SJCRH30 (cell line): ENCODE data around the gene OR10H3. TPM values are rescaled to one million over a fixed set of nuclear protein-coding genes. Genes with fewer than 3 reads are reported as not detected.
"Not testable (repeated sequence)": the region's sequence is repeated elsewhere in the genome, so short reads cannot be mapped to it uniquely, and the experiment has no call there.

Experiments
- DNase-seq, 2 experiments: peaks; one replicate each; pipeline ENCODE4 v3.0.0-alpha.2; 2015 to 2020
- H3K27ac ChIP-seq: fragments of 250-450 bp; sonication (Bioruptor Pico); 2 replicates; pipeline ENCODE4 v1.5.1; 2020; ENCODE audit warnings: mild to moderate bottlenecking, moderate library complexity
- H3K27me3 ChIP-seq: fragments of 250-450 bp; sonication (Bioruptor Pico); 2 replicates; pipeline ENCODE4 v1.5.1; 2020; ENCODE audit warnings: mild to moderate bottlenecking, moderate library complexity
- H3K36me3 ChIP-seq: fragments of 250-450 bp; sonication (Bioruptor Pico); 2 replicates; pipeline ENCODE4 v1.5.1; 2020; ENCODE audit warnings: mild to moderate bottlenecking, moderate library complexity
- H3K4me1 ChIP-seq: fragments of 250-450 bp; sonication (Bioruptor Pico); 2 replicates; pipeline ENCODE4 v1.5.1; 2020; ENCODE audit warnings: mild to moderate bottlenecking, moderate library complexity
- H3K4me3 ChIP-seq: fragments of 250-450 bp; sonication (Bioruptor Pico); 2 replicates; pipeline ENCODE4 v1.5.1; 2020; ENCODE audit warnings: mild to moderate bottlenecking, moderate library complexity
- H3K9me3 ChIP-seq: fragments of 250-450 bp; sonication (Bioruptor Pico); replicated peaks from 2 replicates; pipeline ENCODE4 v1.5.1; 2020; ENCODE audit warnings: mild to moderate bottlenecking, moderate library complexity
- total RNA-seq: library from RNA; depleted of rRNA; stranded (reverse); fragments of >200 nt; shearing (Covaris generic); gene quantifications from 2 replicates; pipeline ENCODE4 v1.2.3, GENCODE V29; 2014

OR10H3 gene
- total RNA-seq, 1 experiment from 2014 or later, result not detected

GRCh38 chr19:15758379-15758778 lies 20.6 kb downstream of the OR10H3 start:
- no peak overlapping the region for H3K4me3 ChIP-seq
- H3K9me3 ChIP-seq, result no peaks in the 10 kb centered on the region
- no peak overlapping the region for H3K27ac ChIP-seq
- H3K4me1 ChIP-seq, result no peaks in the 10 kb centered on the region
- no peaks in the 10 kb centered on the region for H3K36me3 ChIP-seq
- H3K27me3 ChIP-seq, result no peaks in the 10 kb centered on the region
- DNase-seq, result no peak

DNA sequence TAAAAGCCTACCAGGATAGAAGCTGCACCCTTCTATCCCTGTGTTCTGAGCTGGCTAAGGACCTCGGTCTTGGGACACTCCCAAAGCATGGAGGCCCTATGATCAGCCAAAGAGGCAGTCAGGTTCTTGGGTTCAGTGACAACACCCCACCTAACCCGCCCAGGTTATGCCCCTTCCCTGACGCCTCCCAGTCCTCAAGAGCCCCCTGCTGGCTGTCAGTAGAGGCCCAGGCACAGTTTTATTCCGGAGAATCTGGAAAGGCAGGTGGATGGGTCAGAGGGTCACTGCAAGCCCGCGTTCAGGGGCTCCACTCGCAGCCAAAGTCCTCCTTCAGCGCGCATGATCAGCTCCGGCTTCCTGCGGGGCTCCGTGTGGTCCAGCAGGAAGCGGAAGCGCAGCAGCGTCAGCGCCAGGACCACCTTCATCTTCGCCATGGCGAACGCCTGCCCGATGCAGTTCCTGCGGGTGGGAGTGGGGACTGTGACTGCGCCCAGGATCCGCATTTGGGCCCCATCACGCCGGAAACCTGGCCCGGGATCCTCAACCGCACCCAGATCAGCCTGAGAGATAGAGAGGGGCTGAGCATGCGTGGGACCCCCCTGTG lies 22.3 kb downstream of the OR10H3 start:
- DNase-seq, result peak in 1 of 2 experiments; percentile 21
- Histone ChIP-seq H3K4me3 (no peak overlapping the region), H3K4me1 (no peaks in the 10 kb centered on the region), H3K27ac (no peak overlapping the region), H3K9me3 (no peaks in the 10 kb centered on the region), H3K27me3 (no peaks in the 10 kb centered on the region), H3K36me3 (no peaks in the 10 kb centered on the region)

DNA sequence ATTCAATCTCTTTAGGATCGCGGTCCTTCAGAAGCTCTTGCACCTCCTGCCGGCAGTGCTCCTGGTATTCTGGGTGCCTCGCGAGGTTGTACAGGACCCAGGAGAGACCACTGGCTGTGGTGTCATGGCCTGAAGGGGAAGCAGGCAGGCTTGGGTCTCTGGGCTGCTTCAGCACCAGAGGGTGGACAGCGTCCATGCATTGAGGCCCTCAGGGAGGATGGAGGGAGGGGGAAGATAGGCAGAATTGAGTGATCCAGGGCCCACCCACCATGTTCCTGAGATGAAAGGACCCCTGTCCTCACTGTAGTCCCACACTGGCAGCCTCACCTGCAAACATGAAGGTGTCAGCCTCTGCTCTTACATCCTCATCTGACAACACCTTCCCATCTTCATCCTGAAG lies 31.8 kb downstream of the OR10H3 start:
- Histone ChIP-seq H3K4me3 (no peak overlapping the region), H3K4me1 (no peaks in the 10 kb centered on the region), H3K27me3 (no peaks in the 10 kb centered on the region), H3K36me3 (no peaks in the 10 kb centered on the region), H3K9me3 (no peaks in the 10 kb centered on the region), H3K27ac (no peak overlapping the region)
- peak; percentile 22 to 43 for DNase-seq

GRCh38 chr19:15774159-15774558 lies 36.4 kb downstream of the OR10H3 start:
- H3K36me3 ChIP-seq, DNase-seq, H3K9me3 ChIP-seq, H3K4me3 ChIP-seq, H3K27me3 ChIP-seq, H3K27ac ChIP-seq, H3K4me1 ChIP-seq: not testable (repeated sequence)

GRCh38 chr19:15775249-15775648 lies 37.5 kb downstream of the OR10H3 start:
- Histone ChIP-seq H3K36me3 (no peaks in the 10 kb centered on the region), H3K4me1 (no peaks in the 10 kb centered on the region), H3K9me3 (no peaks in the 10 kb centered on the region), H3K4me3 (no peak overlapping the region), H3K27me3 (no peaks in the 10 kb centered on the region), H3K27ac (no peak overlapping the region)
- no peak for DNase-seq

DNA sequence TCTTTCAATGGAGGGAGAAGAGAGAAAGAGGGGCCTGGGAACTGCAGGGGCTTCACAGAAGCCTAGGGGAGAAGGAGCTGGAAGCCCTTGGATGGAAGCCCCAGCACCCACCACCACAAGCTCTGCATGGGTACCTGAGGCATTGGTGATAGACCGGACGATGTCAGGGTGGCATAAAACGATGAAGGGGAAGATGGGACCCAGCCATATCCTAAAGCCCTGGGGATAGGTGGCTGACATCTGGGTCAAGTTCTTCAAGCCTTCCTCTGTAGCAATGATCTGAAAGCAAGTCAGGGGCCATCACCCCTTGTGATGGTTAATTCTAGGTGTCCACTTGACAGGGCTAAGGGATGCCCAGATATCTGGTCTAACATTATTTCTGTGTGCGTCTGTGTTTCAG lies 38.5 kb downstream of the OR10H3 start:
- Histone ChIP-seq H3K36me3 (no peaks in the 10 kb centered on the region), H3K27me3 (no peaks in the 10 kb centered on the region), H3K4me1 (no peaks in the 10 kb centered on the region), H3K4me3 (no peak overlapping the region), H3K27ac (no peak overlapping the region), H3K9me3 (no peaks in the 10 kb centered on the region)
- DNase-seq, result no peak

DNA sequence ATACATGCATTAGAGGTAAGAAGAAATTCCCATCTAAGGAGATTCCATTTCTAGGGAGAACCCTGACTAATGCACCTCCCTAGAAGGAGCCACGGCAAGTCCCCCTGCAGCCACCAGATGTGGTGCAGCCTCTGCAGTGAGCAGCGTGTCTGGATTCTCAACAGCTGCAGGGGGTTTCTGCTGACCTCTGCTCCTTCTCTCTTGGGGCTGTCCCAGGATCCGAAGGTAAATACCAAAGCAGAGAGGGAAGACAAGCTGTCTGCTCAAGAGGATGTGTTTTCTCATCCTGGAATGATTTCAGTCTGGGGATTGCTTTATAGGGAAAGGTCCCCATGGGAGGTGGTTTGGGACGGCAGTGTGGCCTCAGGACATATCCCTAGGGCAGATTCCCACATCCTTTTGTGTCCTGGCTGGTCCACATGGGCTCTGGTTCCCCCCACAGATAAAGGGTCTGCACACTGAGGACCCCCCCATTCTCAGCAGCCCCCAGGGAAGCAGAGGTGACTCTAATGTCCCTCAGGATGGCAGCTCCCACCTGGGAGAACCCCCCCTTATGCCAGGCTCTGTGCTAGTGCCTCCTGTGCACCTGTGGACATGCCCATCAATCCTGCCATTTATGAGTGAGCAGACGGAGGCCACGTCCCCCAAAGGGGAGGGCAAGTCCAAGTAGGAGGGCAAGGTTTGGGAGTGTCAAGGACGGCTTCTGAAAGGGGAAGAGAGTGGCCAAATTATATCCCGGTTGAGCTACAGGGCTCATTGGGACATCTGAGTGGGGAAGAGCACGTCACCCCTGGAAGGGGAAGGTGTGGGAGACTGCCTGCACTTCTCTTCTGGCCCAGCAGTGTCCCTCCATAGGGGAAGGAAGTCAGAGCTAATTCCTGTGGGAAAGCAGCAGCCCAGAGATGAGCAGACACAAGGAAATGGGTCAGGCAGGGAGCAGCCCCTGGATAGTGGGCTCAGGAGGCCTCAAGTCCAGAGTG lies 39.5 kb downstream of the OR10H3 start:
- H3K27me3 ChIP-seq, result no peaks in the 10 kb centered on the region
- H3K9me3 ChIP-seq, result no peaks in the 10 kb centered on the region
- H3K27ac ChIP-seq, result no peak overlapping the region
- H3K4me3 ChIP-seq, result no peak overlapping the region
- no peaks in the 10 kb centered on the region for H3K4me1 ChIP-seq
- H3K36me3 ChIP-seq, result no peaks in the 10 kb centered on the region
- no peak for DNase-seq

- Histone ChIP-seq H3K27me3 (no peaks in the 10 kb centered on the region), H3K4me1 (no peaks in the 10 kb centered on the region), H3K27ac (no peak overlapping the region), H3K9me3 (no peaks in the 10 kb centered on the region), H3K4me3 (no peak overlapping the region), H3K36me3 (no peaks in the 10 kb centered on the region)
- peak; percentile 15 to 18 for DNase-seq
Measured at GRCh38 chr19:15779756-15780476, 42.1 kb downstream of the OR10H3 start.

DNA sequence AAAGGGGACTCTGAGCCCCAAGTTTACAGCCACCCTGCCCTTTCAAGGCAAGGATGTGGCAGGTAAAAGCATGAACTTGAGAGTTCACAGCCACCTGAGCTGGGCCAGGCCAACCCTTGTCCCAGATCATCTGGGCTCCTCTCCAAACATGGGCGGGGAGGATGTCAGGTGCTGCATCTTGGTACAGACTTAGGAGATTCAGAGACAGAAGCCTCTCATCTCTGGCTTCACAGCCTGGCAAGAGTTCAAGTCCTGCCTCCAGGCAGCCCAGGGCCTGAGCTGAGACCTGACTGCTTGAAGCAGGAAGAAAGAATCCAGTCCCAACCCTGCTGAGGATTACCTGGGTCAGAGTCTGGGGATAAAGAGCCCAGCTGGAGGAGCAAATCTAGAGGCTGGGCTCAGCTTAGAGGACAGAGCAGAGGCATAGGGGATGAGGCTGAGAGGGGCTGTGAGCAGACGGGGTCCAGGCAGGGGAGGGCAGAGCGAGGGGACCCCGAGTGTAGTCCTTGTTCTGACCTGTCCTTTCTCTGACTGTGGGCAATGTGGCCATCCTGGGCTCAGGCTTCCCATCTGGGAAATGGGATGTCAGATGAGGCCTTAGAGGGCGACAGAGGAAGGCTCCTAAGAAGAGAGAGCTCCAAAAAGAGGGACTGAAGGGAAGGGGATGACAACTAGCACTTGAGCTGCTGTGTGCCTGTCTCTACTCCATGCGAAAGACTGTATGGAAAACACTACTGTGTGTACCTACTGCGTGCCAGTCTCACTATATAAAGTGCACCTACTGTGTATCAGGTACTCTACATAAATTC lies 43.0 kb downstream of the OR10H3 start:
- H3K9me3 ChIP-seq, result no peaks in the 10 kb centered on the region
- no peak overlapping the region for H3K27ac ChIP-seq

GRCh38 chr19:15781661-15782060 lies 43.9 kb downstream of the OR10H3 start:
- no peaks in the 10 kb centered on the region for H3K4me1 ChIP-seq
- no peaks in the 10 kb centered on the region for H3K27me3 ChIP-seq
- no peak overlapping the region for H3K4me3 ChIP-seq
- no peaks in the 10 kb centered on the region for H3K9me3 ChIP-seq
- DNase-seq, result no peak
- H3K27ac ChIP-seq, result no peak overlapping the region
- no peaks in the 10 kb centered on the region for H3K36me3 ChIP-seq

More for the DNA sequence above, 43.0 kb downstream of the OR10H3 start:
- H3K27me3 ChIP-seq, result no peaks in the 10 kb centered on the region
- DNase-seq, result no peak
- H3K36me3 ChIP-seq, result no peaks in the 10 kb centered on the region
- no peaks in the 10 kb centered on the region for H3K4me1 ChIP-seq
- H3K4me3 ChIP-seq, result no peak overlapping the region

DNA sequence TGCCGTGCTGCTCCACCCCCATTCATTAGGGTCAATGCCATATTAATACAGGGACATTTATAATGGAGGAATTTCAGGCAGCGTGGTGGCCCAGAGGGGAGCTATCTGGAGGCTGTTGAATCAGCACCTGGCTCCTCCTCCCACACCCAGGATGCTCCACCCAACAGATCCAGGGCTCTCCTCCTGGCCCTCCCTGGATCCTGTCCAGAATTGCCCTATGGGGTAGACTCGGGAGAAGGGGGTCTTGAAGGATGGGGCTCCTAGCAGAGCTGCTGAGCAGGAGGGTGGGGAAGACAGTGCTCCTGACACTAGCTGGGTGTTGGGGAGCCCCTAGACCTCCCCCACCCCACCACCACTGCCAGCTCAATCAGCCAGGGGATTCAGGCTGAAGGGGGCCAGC lies 44.4 kb downstream of the OR10H3 start:
- Histone ChIP-seq H3K4me3 (no peak overlapping the region), H3K27me3 (no peaks in the 10 kb centered on the region), H3K36me3 (no peaks in the 10 kb centered on the region), H3K27ac (no peak overlapping the region), H3K9me3 (no peaks in the 10 kb centered on the region), H3K4me1 (no peaks in the 10 kb centered on the region)
- DNase-seq, result no peak

- DNase-seq, H3K27ac ChIP-seq, H3K27me3 ChIP-seq, H3K4me1 ChIP-seq, H3K9me3 ChIP-seq, H3K4me3 ChIP-seq, H3K36me3 ChIP-seq: not testable (repeated sequence)
Measured at GRCh38 chr19:15782896-15783295, 45.1 kb downstream of the OR10H3 start.

DNA sequence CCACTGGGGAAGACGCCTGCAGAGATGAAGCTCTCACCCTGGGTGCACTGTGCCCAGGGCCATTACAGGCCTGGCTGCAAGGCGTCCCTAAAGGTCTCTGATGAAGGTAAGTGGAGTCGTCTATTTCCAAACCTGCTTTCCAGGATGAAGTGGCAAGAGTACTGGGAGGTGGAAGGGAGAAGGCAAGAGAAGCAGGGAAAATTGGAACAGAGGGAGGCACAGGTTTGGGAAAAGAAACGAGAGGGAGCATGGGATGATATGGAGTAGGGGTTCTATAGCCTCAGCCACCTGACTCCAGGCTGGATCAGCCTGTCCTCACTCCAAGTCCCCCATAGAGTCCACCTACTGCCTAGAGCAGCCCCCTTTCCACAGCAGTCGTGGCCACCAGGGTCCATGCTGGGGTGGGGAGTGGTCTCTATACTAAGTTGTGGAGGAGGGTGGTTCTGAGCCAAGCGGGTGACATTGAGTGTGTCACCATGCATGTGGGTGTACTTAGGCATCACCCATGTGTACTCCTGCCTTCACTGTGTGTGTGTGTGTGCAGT lies 49.9 kb downstream of the OR10H3 start, which contains the start of gene OR10H5:
Gene OR10H5 (plus strand): TSS at position 51 of the 545 bp plus-strand sequence. CDS start 6,388 bp downstream, outside the sequence.
- Histone ChIP-seq H3K4me1 (no peaks in the 10 kb centered on the region), H3K4me3 (no peak within 1 kb of the TSS), H3K27ac (no peak within 1 kb of the TSS), H3K9me3 (no peaks in the 10 kb centered on the region), H3K36me3 (no peaks in the 10 kb centered on the region), H3K27me3 (no peaks in the 10 kb centered on the region)
- DNase-seq, result no peak

DNA sequence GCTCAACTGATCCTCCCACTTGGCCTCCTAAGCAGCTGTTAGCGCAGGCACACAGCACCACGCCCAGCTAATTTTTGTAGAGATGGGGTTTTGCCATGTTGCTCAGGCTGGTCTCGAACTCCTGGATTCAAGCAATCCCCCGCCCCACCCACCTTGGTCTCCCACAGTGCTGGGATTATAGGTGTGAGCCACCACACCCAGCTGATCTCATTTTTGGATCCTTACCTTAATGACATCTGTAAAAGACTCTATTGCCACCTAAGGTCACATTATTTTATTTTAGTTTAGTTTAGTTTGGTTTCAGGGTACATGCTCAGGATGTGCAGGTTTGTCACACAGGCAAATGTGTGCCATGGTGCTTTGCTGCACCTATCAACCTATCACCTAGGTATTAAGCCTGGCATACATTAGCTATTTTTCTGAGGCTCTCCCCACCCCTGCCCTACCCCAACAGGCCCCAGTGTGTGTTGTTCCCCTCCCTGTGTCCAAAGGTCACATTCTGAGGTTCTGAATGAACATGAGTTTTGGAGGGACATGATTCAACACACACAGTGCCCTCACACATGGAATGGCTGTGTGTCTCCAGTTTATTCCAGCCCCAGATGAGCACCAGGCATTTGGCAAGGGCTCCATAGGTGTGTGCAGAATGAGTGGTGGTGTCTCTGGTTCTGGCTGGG lies 50.9 kb downstream of the OR10H3 start:
- H3K36me3 ChIP-seq, result no peaks in the 10 kb centered on the region

More for the DNA sequence above, 50.9 kb downstream of the OR10H3 start:
- Histone ChIP-seq H3K4me1 (no peaks in the 10 kb centered on the region), H3K27ac (no peak overlapping the region), H3K4me3 (no peak overlapping the region), H3K27me3 (no peaks in the 10 kb centered on the region), H3K9me3 (no peaks in the 10 kb centered on the region)
- no peak for DNase-seq
